Measurements from ENCODE around the gene PNN.
"Not testable (repeated sequence)": the region's sequence is repeated elsewhere in the genome, so short reads cannot be mapped to it uniquely, and the experiment has no call there.

PNN gene

GRCh38 chr14:39174560-39175444, at the start of gene PNN:
Gene PNN (plus strand): TSS chr14:39175254. CDS start chr14:39175280, 26 bp downstream.
- no peak for TF ChIP-seq CTCF (IDR thresholded peaks at IDR 0.05; ENCODE audit: borderline replicate concordance, control extremely low read depth, extremely low read depth, insufficient read depth, missing control alignments)
- peak; percentile 94 for DNase-seq (ENCODE audit: low spot score)
- in situ Hi-C loops (cut with MboI; ENCODE audit: low sequenced_read_pairs, unreplicated experiment) = no loop called here

GRCh38 chr14:39137835-39138234, 37.2 kb upstream of the PNN start:
- in situ Hi-C loops (cut with MboI; ENCODE audit: low sequenced_read_pairs, unreplicated experiment); DNase-seq (ENCODE audit: low spot score): not testable (repeated sequence)

GRCh38 chr14:39138440-39138839, 36.6 kb upstream of the PNN start:
- in situ Hi-C loops (cut with MboI; ENCODE audit: low sequenced_read_pairs, unreplicated experiment) = no loop called here
- no peak for TF ChIP-seq CTCF (IDR thresholded peaks at IDR 0.05; ENCODE audit: borderline replicate concordance, control extremely low read depth, extremely low read depth, insufficient read depth, missing control alignments)
- DNase-seq (ENCODE audit: low spot score) = no peak

- TF ChIP-seq CTCF (IDR thresholded peaks at IDR 0.05; ENCODE audit: borderline replicate concordance, control extremely low read depth, extremely low read depth, insufficient read depth, missing control alignments) = no peak
- in situ Hi-C loops (cut with MboI; ENCODE audit: low sequenced_read_pairs, unreplicated experiment) = no loop called here
- DNase-seq (ENCODE audit: low spot score) = no peak
Measured at GRCh38 chr14:39140170-39140569, 34.9 kb upstream of the PNN start.

GRCh38 chr14:39141623-39142022, 33.4 kb upstream of the PNN start:
- in situ Hi-C loops (cut with MboI; ENCODE audit: low sequenced_read_pairs, unreplicated experiment); DNase-seq (ENCODE audit: low spot score): not testable (repeated sequence)

- in situ Hi-C loops (cut with MboI; ENCODE audit: low sequenced_read_pairs, unreplicated experiment); DNase-seq (ENCODE audit: low spot score): not testable (repeated sequence)
Measured at GRCh38 chr14:39143226-39143625, 31.8 kb upstream of the PNN start.

- TF ChIP-seq CTCF (IDR thresholded peaks at IDR 0.05; ENCODE audit: borderline replicate concordance, control extremely low read depth, extremely low read depth, insufficient read depth, missing control alignments) = no peak
- in situ Hi-C loops (cut with MboI; ENCODE audit: low sequenced_read_pairs, unreplicated experiment) = no loop called here
- DNase-seq (ENCODE audit: low spot score) = no peak
Measured at GRCh38 chr14:39145266-39145966, 29.6 kb upstream of the PNN start.

- DNase-seq (ENCODE audit: low spot score) = no peak
- in situ Hi-C loops (cut with MboI; ENCODE audit: low sequenced_read_pairs, unreplicated experiment) = no loop called here
- no peak for TF ChIP-seq CTCF (IDR thresholded peaks at IDR 0.05; ENCODE audit: borderline replicate concordance, control extremely low read depth, extremely low read depth, insufficient read depth, missing control alignments)
Measured at GRCh38 chr14:39154594-39155189, 20.4 kb upstream of the PNN start.
